Jurkat, Clone E6-1 (cell line): Measurements from ENCODE around the gene PAAF1.

Experiments used
- DNase-seq: peaks from one replicate; pipeline ENCODE4 v3.0.0-alpha.2; 2011; ENCODE audit warnings: low read depth, low spot score
- H3K4me3 ChIP-seq: 2 replicates; pipeline ENCODE4 v1.5.1; 2011; ENCODE audit warnings: mild to moderate bottlenecking, low read length, control low read depth, moderate library complexity

PAAF1 gene

GRCh38 chr11:73965076-73965763 lies 88.4 kb downstream of the PAAF1 start:
- DNase-seq, result no peak
- no peak overlapping the region for H3K4me3 ChIP-seq

GRCh38 chr11:73965764-73966121 lies 88.9 kb downstream of the PAAF1 start:
- no peak overlapping the region for H3K4me3 ChIP-seq
- DNase-seq, result no peak

GRCh38 chr11:73968356-73968966 lies 91.7 kb downstream of the PAAF1 start:
- DNase-seq, result no peak

GRCh38 chr11:73969091-73969490 lies 92.3 kb downstream of the PAAF1 start:
- H3K4me3 ChIP-seq, result no peak overlapping the region
- no peak for DNase-seq

More at GRCh38 chr11:73968356-73968966, 91.7 kb downstream of the PAAF1 start:
- no peak overlapping the region for H3K4me3 ChIP-seq

- H3K4me3 ChIP-seq, result no peak overlapping the region
- peak; percentile 69 for DNase-seq
Measured at GRCh38 chr11:73969991-73970800, 93.4 kb downstream of the PAAF1 start.

- no peak overlapping the region for H3K4me3 ChIP-seq
Measured at GRCh38 chr11:73971175-73971719, 94.4 kb downstream of the PAAF1 start.

GRCh38 chr11:73972187-73972586 lies 95.4 kb downstream of the PAAF1 start:
- DNase-seq, result no peak
- no peak overlapping the region for H3K4me3 ChIP-seq

More at GRCh38 chr11:73971175-73971719, 94.4 kb downstream of the PAAF1 start:
- DNase-seq, result no peak

GRCh38 chr11:73972620-73973449 lies 96.0 kb downstream of the PAAF1 start:
- no peak for DNase-seq

GRCh38 chr11:73974604-73975478 lies 98.0 kb downstream of the PAAF1 start:
- no peak for DNase-seq
- no peak overlapping the region for H3K4me3 ChIP-seq

More at GRCh38 chr11:73972620-73973449, 96.0 kb downstream of the PAAF1 start:
- H3K4me3 ChIP-seq, result no peak overlapping the region

- no peak overlapping the region for H3K4me3 ChIP-seq
Measured at GRCh38 chr11:73975479-73975757, 98.6 kb downstream of the PAAF1 start.

GRCh38 chr11:73976451-73977151 lies 99.8 kb downstream of the PAAF1 start:
- H3K4me3 ChIP-seq, result no peak overlapping the region
- DNase-seq, result no peak

More at GRCh38 chr11:73975479-73975757, 98.6 kb downstream of the PAAF1 start:
- DNase-seq, result no peak

- no peak for DNase-seq
- H3K4me3 ChIP-seq, result no peak overlapping the region
Measured at GRCh38 chr11:73977856-73978519, 101.2 kb downstream of the PAAF1 start.

GRCh38 chr11:73978576-73979086 lies 101.8 kb downstream of the PAAF1 start:
- no peak overlapping the region for H3K4me3 ChIP-seq
- DNase-seq, result no peak

- H3K4me3 ChIP-seq, result peak overlapping the region; percentile 86
- DNase-seq, result peak; percentile 93
Measured at GRCh38 chr11:73980001-73980961, 103.5 kb downstream of the PAAF1 start.
